ENCODE measurements around the gene TM4SF4. TPM values are rescaled to one million over a fixed set of nuclear protein-coding genes. Genes with fewer than 3 reads are reported as not detected.

The TM4SF4 gene
- total RNA-seq, 2 donors from 2014 or later = 53.2 to 149 TPM

GRCh38 chr3:149516920-149517319 is 42.4 kb downstream of the TM4SF4 start:
- 11 to 14% methylated on average over 1 of the region's 1 CpG for WGBS, 2 donors
- intact Hi-C loops (cut with DNase I) = loop anchor here (10.0 kb wide), 1 partner anchor 198 kb away; no protein-coding TSS in a partner anchor
- Histone ChIP-seq H3K4me1 (peaks cover 16% of the 10 kb centered on the region), H3K36me3 (replicated peaks in 1 of 2; ENCODE audit: insufficient read depth in 1 of 2, low read depth in 2 of 2) (peaks cover 0 to 1% of the 10 kb centered on the region in 2 donors), H3K27me3 (no peaks in the 10 kb centered on the region), H3K9me3 (no peaks in the 10 kb centered on the region), H3K27ac (no peak overlapping the region), H3K4me3 (no peak overlapping the region)
- DNase-seq (peak in 1 of 4 donors; percentile 42), ATAC-seq (peak; percentile 19)
- TF ChIP-seq CTCF (IDR thresholded peaks at IDR 0.05) (no peak), POLR2A (IDR thresholded peaks at IDR 0.05) (no peak)

- 53 to 65% methylated on average over 3 of the region's 3 CpGs for WGBS, 2 donors
- Histone ChIP-seq H3K9me3 (no peaks in the 10 kb centered on the region), H3K4me1 (peaks cover 9% of the 10 kb centered on the region), H3K4me3 (no peak overlapping the region), H3K36me3 (replicated peaks in 1 of 2; ENCODE audit: insufficient read depth in 1 of 2, low read depth in 2 of 2) (peaks cover 0 to 3% of the 10 kb centered on the region in 2 donors), H3K27me3 (no peaks in the 10 kb centered on the region), H3K27ac (no peak overlapping the region)
- no peak for TF ChIP-seq CTCF (IDR thresholded peaks at IDR 0.05)
- no peak for TF ChIP-seq POLR2A (IDR thresholded peaks at IDR 0.05)
- intact Hi-C loops (cut with DNase I) = loop anchor here (10.0 kb wide), 1 partner anchor 195 kb away; no protein-coding TSS in a partner anchor
- no peak for DNase-seq
- ATAC-seq = no peak
These were observed 45.4 kb downstream of the TM4SF4 start for GRCh38 chr3:149519912-149520311.

GRCh38 chr3:149523512-149524299 is 49.2 kb downstream of the TM4SF4 start:
- H3K36me3 ChIP-seq (replicated peaks in 1 of 2; ENCODE audit: insufficient read depth in 1 of 2, low read depth in 2 of 2) = peaks cover 0 to 3% of the 10 kb centered on the region in 2 donors
- no peaks in the 10 kb centered on the region for H3K9me3 ChIP-seq
- no peak overlapping the region for H3K27ac ChIP-seq
- intact Hi-C loops (cut with DNase I) = no loop called here
- 83 to 84% methylated on average over 10 to 11 of the region's 11 CpGs for WGBS, 2 donors
- no peak for ATAC-seq
- no peak for DNase-seq
- no peak overlapping the region for H3K4me3 ChIP-seq
- TF ChIP-seq POLR2A (IDR thresholded peaks at IDR 0.05) (no peak), CTCF (IDR thresholded peaks at IDR 0.05) (no peak)
- peaks cover 5% of the 10 kb centered on the region for H3K4me1 ChIP-seq
- H3K27me3 ChIP-seq = no peaks in the 10 kb centered on the region

GRCh38 chr3:149527531-149528339 is 53.2 kb downstream of the TM4SF4 start:
- DNase-seq (no peak), ATAC-seq (no peak)
- TF ChIP-seq POLR2A (IDR thresholded peaks at IDR 0.05) (no peak), CTCF (IDR thresholded peaks at IDR 0.05) (peak in 1 of 7 experiments; percentile 6)
- peaks cover 0 to 1% of the 10 kb centered on the region in 2 donors for H3K36me3 ChIP-seq (replicated peaks in 1 of 2; ENCODE audit: insufficient read depth in 1 of 2, low read depth in 2 of 2)
- intact Hi-C loops (cut with DNase I) = no loop called here
- 63 to 69% methylated on average over 5 of the region's 5 CpGs for WGBS, 2 donors
- no peaks in the 10 kb centered on the region for H3K4me1 ChIP-seq
- H3K27me3 ChIP-seq = no peaks in the 10 kb centered on the region
- H3K27ac ChIP-seq = peak overlapping the region in 2 of 4 donors; percentile 3 to 31
- H3K4me3 ChIP-seq = no peak overlapping the region
- no peaks in the 10 kb centered on the region for H3K9me3 ChIP-seq

All from body of pancreas (tissue), 4 donors.